Measurements from ENCODE around the gene ATAD3C.
"Not testable (repeated sequence)": the region's sequence is repeated elsewhere in the genome, so short reads cannot be mapped to it uniquely, and the experiment has no call there.

The ATAD3C gene

DNA sequence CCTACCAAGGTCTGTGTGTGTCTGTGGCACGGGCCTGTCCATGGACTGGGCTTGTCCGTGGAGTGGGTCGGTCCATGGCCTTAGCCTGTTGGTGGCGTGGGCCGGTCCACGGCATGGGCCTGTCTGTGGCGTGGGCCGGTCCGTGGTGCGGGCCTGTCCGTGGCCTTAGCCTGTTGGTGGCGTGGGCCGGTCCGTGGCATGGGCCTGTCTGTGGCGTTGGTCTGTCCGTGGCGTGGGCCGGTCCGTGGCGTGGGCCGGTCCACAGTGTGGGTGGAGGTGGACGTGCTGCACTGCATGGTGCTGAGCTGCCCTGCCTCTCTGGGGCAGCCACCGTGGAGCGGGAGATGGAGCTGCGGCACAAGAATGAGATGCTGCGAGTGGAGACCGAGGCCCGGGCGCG is 32.3 kb downstream of the ATAD3C start:
- 97 to 99% methylated on average over 10 to 18 of the region's 30 CpGs for WGBS, 2 experiments (ENCODE audit: insufficient coverage in 2 of 2)
- H3K4me1 ChIP-seq (ENCODE audit: control insufficient read depth, insufficient read depth, low read length, poor library complexity, severe bottlenecking); H3K4me3 ChIP-seq (ENCODE audit: extremely low read depth, insufficient read depth, low read length, poor library complexity, severe bottlenecking); H3K27ac ChIP-seq (ENCODE audit: low read depth, low read length, severe bottlenecking); H3K9me3 ChIP-seq (ENCODE audit: control insufficient read depth, low read length): not testable (repeated sequence)
- H3K36me3 ChIP-seq (ENCODE audit: control insufficient read depth, insufficient read depth, low read length) = peaks cover 67% of the 10 kb centered on the region

DNA sequence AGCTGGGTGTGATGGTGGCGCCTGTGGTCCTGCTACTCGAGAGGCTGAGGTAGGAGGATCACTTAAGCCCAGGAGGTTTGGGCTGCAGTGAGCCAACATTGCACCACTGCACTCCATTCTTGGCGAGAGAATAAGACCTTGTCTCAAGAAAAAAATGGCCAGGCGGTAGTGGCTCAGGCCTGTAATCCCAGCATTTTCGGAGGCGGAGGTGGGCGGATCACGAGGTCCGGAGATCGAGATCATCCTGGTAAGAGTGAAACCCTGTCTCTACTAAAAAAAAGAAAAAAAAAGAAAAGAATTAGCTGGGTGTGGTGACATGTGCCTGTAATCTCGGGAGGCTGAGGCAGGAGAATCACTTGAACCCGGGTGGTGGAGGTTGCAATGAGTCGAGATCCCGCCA is 33.4 kb downstream of the ATAD3C start:
- 97 to 98% methylated on average over 13 to 14 of the region's 14 CpGs for WGBS, 2 experiments (ENCODE audit: insufficient coverage in 2 of 2)
- Histone ChIP-seq H3K27ac (ENCODE audit: low read depth, low read length, severe bottlenecking) (no peak overlapping the region), H3K4me3 (ENCODE audit: extremely low read depth, insufficient read depth, low read length, poor library complexity, severe bottlenecking) (no peak overlapping the region), H3K4me1 (ENCODE audit: control insufficient read depth, insufficient read depth, low read length, poor library complexity, severe bottlenecking) (no peaks in the 10 kb centered on the region), H3K36me3 (ENCODE audit: control insufficient read depth, insufficient read depth, low read length) (peaks cover 67% of the 10 kb centered on the region), H3K9me3 (ENCODE audit: control insufficient read depth, low read length) (no peaks in the 10 kb centered on the region)

DNA sequence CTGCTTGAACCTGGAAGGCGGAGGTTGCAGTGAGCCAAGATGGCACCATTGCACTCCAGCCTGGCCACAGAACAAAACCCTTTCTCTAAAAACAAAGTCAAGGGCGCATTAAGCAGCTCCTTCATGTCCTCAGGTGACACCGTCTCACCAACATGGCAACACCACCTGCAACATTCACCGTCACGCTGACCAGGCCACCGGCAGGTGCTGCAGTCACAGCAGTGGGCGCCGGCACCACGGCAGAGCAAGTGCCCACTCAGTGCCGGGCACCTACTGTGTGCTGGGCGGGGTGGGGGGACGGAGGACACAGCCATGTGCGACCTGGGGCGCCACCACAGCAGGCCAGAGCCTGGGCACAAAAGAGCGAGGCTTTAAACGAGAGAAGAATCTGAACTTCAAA is 34.2 kb downstream of the ATAD3C start:
- 96 to 97% methylated on average over 15 to 16 of the region's 16 CpGs for WGBS, 2 experiments (ENCODE audit: insufficient coverage in 2 of 2)
- Histone ChIP-seq H3K4me1 (ENCODE audit: control insufficient read depth, insufficient read depth, low read length, poor library complexity, severe bottlenecking) (no peaks in the 10 kb centered on the region), H3K36me3 (ENCODE audit: control insufficient read depth, insufficient read depth, low read length) (peaks cover 70% of the 10 kb centered on the region), H3K9me3 (ENCODE audit: control insufficient read depth, low read length) (no peaks in the 10 kb centered on the region), H3K27ac (ENCODE audit: low read depth, low read length, severe bottlenecking) (no peak overlapping the region), H3K4me3 (ENCODE audit: extremely low read depth, insufficient read depth, low read length, poor library complexity, severe bottlenecking) (no peak overlapping the region)

DNA sequence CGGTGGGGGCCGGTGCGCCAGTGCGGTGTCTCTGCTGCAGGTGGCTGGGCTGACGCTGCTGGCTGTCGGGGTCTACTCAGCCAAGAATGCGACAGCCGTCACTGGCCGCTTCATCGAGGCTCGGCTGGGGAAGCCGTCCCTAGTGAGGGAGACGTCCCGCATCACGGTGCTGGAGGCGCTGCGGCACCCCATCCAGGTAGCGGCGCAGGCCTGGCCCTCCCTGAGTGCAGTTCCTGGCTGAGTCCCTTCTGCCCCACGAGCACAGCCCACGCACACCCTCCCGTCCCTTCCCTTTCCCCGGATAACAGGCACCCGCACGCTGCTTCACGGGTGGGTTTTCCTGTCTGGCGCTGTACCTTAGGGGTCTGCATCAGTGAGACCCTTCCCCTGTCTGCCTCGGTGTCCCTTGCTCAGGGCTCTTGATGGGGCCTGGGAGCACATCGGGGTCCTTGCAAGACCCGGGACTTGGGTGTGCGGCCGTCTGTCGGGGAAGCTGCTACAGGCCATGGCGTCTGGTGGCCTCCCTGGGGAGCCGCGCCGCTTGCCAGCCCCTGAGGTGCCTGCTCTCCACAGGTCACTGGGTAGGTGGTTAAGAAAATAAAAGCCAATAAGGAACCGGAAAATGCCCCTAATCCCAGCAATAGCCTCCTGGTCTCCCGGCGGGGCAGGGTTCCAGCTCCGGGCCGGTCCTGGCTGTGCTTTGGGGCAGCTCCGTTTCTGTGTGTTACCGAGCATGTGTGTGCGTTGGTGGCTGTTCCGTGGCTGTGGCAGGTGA is 35.7 kb downstream of the ATAD3C start:
- H3K9me3 ChIP-seq (ENCODE audit: control insufficient read depth, low read length); H3K4me3 ChIP-seq (ENCODE audit: extremely low read depth, insufficient read depth, low read length, poor library complexity, severe bottlenecking); H3K4me1 ChIP-seq (ENCODE audit: control insufficient read depth, insufficient read depth, low read length, poor library complexity, severe bottlenecking); H3K27ac ChIP-seq (ENCODE audit: low read depth, low read length, severe bottlenecking): not testable (repeated sequence)
- WGBS, 2 experiments (ENCODE audit: insufficient coverage in 2 of 2) = 96 to 98% methylated on average over 23 to 31 of the region's 46 CpGs
- peaks cover 72% of the 10 kb centered on the region for H3K36me3 ChIP-seq (ENCODE audit: control insufficient read depth, insufficient read depth, low read length)

DNA sequence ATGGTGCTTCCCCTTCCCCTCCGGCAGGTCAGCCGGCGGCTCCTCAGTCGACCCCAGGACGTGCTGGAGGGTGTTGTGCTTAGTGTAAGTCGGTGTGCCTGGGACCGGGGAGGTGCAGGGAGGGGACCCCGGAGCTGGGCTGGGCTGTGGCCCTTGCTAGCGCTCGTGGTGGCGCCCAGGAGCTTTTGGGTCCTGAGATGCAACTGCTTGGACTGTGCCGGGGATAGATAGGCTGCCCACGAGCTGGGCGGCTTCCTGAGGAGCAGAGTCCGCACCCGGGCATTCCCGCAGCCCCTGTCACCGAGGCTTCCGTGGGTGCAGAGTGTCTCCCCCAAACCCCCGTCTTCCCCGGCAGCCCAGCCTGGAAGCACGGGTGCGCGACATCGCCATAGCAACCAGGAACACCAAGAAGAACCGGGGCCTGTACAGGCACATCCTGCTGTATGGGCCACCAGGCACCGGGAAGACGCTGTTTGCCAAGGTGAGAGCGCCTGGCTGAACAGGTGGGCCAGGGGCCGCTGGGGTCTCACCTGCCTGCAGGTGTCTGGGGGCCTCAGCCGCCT is 36.3 kb downstream of the ATAD3C start:
- not testable (repeated sequence) for H3K27ac ChIP-seq (ENCODE audit: low read depth, low read length, severe bottlenecking); H3K9me3 ChIP-seq (ENCODE audit: control insufficient read depth, low read length); H3K4me1 ChIP-seq (ENCODE audit: control insufficient read depth, insufficient read depth, low read length, poor library complexity, severe bottlenecking); H3K4me3 ChIP-seq (ENCODE audit: extremely low read depth, insufficient read depth, low read length, poor library complexity, severe bottlenecking)
- WGBS, 2 experiments (ENCODE audit: insufficient coverage in 2 of 2) = 97 to 98% methylated on average over 20 to 24 of the region's 31 CpGs
- H3K36me3 ChIP-seq (ENCODE audit: control insufficient read depth, insufficient read depth, low read length) = peaks cover 74% of the 10 kb centered on the region

DNA sequence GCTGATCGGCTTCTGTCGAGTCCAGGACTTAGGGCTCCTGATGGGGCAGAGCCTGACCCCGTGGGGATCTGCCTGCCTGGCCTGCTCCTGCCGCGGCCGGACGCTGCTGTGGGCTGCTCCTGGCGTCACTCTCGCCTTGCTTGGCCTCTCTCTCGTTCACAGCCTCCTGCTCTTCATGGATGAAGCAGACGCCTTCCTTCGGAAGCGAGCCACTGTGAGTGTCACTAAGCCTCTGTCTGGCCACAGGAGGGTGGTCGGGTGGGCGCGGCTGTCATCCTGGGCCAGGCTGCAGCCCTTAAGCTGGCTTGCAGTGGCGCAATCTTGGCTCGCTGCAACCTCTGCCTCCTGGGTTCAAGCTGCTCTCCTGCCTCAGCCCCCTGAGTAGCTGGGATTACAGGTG is 38.2 kb downstream of the ATAD3C start:
- Histone ChIP-seq H3K4me1 (ENCODE audit: control insufficient read depth, insufficient read depth, low read length, poor library complexity, severe bottlenecking) (no peaks in the 10 kb centered on the region), H3K9me3 (ENCODE audit: control insufficient read depth, low read length) (peaks cover 14% of the 10 kb centered on the region), H3K36me3 (ENCODE audit: control insufficient read depth, insufficient read depth, low read length) (peaks cover 85% of the 10 kb centered on the region), H3K4me3 (ENCODE audit: extremely low read depth, insufficient read depth, low read length, poor library complexity, severe bottlenecking) (no peak overlapping the region), H3K27ac (ENCODE audit: low read depth, low read length, severe bottlenecking) (no peak overlapping the region)
- WGBS, 2 experiments (ENCODE audit: insufficient coverage in 2 of 2) = 97 to 98% methylated on average over 16 to 17 of the region's 18 CpGs

DNA sequence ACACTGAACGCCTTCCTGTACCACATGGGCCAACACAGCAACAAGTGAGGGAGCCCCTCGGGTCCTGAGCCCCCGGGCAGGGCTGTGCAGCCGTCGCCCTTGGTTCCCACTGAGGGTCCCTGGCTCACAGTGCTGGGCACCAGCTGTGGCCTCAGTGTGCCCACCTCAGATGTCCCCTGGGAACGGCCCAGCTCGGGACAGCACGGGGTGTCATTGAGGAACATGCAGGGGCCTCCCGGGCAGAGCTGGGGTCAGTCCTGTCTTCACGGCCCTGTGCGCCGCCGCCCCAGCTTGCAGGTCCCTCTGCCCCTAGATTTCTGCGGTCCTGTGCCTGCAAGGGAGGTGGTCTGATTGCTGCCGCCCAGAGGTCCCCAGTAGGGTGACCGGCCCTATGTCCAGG is 39.7 kb downstream of the ATAD3C start:
- 97 to 99% methylated on average over 14 to 15 of the region's 16 CpGs for WGBS, 2 experiments (ENCODE audit: insufficient coverage in 2 of 2)
- Histone ChIP-seq H3K4me3 (ENCODE audit: extremely low read depth, insufficient read depth, low read length, poor library complexity, severe bottlenecking) (no peak overlapping the region), H3K27ac (ENCODE audit: low read depth, low read length, severe bottlenecking) (no peak overlapping the region), H3K4me1 (ENCODE audit: control insufficient read depth, insufficient read depth, low read length, poor library complexity, severe bottlenecking) (no peaks in the 10 kb centered on the region), H3K9me3 (ENCODE audit: control insufficient read depth, low read length) (peaks cover 14% of the 10 kb centered on the region), H3K36me3 (ENCODE audit: control insufficient read depth, insufficient read depth, low read length) (peaks cover 83% of the 10 kb centered on the region)

DNA sequence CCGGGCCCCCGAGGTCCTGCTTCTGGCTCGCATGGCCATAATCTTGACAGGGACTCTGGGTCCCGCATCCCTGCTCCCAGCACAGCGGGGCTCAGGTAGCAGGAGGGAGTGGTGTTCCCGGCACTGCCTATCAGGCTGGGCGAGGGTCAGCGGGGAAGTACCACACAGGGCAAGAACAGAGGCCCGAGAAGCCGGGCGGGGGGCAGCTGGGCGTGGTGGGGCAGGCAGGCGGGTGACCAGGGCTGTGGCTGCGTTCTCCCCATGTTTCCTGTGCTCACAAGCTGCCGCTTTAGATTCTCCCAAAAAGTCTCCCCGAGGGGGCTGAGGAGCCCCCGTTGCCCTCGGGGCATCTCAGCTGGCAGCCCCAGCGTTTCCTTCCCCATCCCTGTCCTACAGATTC is 40.4 kb downstream of the ATAD3C start:
- peaks cover 80% of the 10 kb centered on the region for H3K36me3 ChIP-seq (ENCODE audit: control insufficient read depth, insufficient read depth, low read length)
- no peak overlapping the region for H3K27ac ChIP-seq (ENCODE audit: low read depth, low read length, severe bottlenecking)
- H3K4me1 ChIP-seq (ENCODE audit: control insufficient read depth, insufficient read depth, low read length, poor library complexity, severe bottlenecking) = no peaks in the 10 kb centered on the region
- H3K9me3 ChIP-seq (ENCODE audit: control insufficient read depth, low read length) = peaks cover 14% of the 10 kb centered on the region
- WGBS, 2 experiments (ENCODE audit: insufficient coverage in 2 of 2) = 95 to 97% methylated on average over 19 of the region's 19 CpGs
- H3K4me3 ChIP-seq (ENCODE audit: extremely low read depth, insufficient read depth, low read length, poor library complexity, severe bottlenecking) = no peak overlapping the region

DNA sequence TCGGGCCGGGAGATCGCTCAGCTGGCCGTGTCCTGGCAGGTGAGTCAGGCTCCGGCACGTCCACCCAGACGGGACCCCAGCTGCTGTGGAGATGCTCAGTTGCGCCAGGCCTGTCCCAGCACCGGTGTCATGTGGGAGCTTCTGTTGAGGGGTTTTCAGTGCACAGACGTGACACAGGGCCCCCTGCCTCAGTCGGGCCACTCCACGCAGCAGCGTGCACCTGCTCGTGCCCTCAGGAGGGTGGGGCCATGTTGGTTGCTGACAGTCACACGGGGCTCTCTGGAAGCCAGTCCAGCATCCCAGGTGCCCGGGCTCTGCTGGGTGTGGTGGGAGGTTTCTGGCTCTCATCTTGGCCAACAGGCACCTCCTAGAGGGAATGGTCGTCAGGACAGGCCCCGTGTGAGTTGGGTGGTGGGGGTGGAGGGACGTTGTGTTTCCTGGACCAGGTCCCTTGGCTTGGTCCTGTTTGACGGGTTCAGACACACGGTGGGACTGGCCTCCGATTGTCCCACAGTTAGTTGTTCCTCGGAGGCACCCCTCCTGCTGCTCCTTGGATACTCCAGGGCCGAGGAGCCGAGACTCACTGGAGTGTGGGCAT is 41.2 kb downstream of the ATAD3C start:
- H3K36me3 ChIP-seq (ENCODE audit: control insufficient read depth, insufficient read depth, low read length) = peaks cover 81% of the 10 kb centered on the region

DNA sequence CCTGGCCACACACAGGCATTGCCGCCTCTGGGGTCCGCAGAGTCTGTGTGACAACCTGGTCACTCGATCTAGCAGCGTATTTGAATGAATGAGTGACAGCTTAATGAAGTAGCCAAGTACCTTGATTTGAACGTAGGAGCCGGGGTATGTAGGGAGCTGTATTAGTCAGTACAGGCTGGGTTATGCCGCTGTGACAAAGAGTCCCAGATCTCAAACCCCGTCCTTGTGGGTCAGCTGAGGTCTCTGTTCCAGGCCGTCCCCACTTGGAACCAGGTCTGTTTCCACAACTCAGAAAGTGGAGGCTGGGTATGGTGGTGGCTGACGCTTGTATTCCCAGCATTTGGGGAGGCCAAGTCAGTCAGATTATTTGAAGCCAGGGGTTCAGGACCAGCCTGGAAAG is 42.1 kb downstream of the ATAD3C start:
- Histone ChIP-seq H3K27ac (ENCODE audit: low read depth, low read length, severe bottlenecking) (no peak overlapping the region), H3K9me3 (ENCODE audit: control insufficient read depth, low read length) (peaks cover 14% of the 10 kb centered on the region), H3K36me3 (ENCODE audit: control insufficient read depth, insufficient read depth, low read length) (peaks cover 81% of the 10 kb centered on the region), H3K4me3 (ENCODE audit: extremely low read depth, insufficient read depth, low read length, poor library complexity, severe bottlenecking) (no peak overlapping the region), H3K4me1 (ENCODE audit: control insufficient read depth, insufficient read depth, low read length, poor library complexity, severe bottlenecking) (no peaks in the 10 kb centered on the region)
- WGBS, 2 experiments (ENCODE audit: insufficient coverage in 2 of 2) = 95% methylated on average over 8 to 10 of the region's 10 CpGs

More for the DNA sequence above, 41.2 kb downstream of the ATAD3C start:
- Histone ChIP-seq H3K4me3 (ENCODE audit: extremely low read depth, insufficient read depth, low read length, poor library complexity, severe bottlenecking) (no peak overlapping the region), H3K9me3 (ENCODE audit: control insufficient read depth, low read length) (peaks cover 14% of the 10 kb centered on the region), H3K27ac (ENCODE audit: low read depth, low read length, severe bottlenecking) (no peak overlapping the region), H3K4me1 (ENCODE audit: control insufficient read depth, insufficient read depth, low read length, poor library complexity, severe bottlenecking) (no peaks in the 10 kb centered on the region)
- WGBS, 2 experiments (ENCODE audit: insufficient coverage in 2 of 2) = 94 to 95% methylated on average over 14 to 17 of the region's 25 CpGs

DNA sequence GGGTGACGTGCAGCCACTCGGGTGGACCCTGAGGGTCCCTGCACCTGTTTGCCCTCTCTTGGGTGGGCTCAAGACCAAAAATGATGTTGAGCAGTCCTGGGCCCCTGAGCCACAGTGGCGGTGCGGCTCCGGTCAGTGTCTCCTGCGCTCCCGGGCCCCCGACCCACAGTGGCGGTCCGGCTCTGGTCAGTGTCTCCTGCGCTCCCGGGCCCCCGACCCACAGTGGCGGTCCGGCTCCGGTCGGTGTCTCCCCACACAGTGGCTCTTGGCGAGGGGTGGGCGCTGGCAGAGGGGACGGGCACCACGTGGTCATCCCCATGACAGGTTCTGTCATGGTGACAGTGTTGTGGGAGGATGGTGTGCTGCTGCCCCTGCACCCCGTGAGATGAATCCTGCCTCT is 44.8 kb downstream of the ATAD3C start:
- not testable (repeated sequence) for H3K4me3 ChIP-seq (ENCODE audit: extremely low read depth, insufficient read depth, low read length, poor library complexity, severe bottlenecking); H3K4me1 ChIP-seq (ENCODE audit: control insufficient read depth, insufficient read depth, low read length, poor library complexity, severe bottlenecking); H3K27ac ChIP-seq (ENCODE audit: low read depth, low read length, severe bottlenecking)
- 93 to 97% methylated on average over 5 to 9 of the region's 22 CpGs for WGBS, 2 experiments (ENCODE audit: insufficient coverage in 2 of 2)
- Histone ChIP-seq H3K36me3 (ENCODE audit: control insufficient read depth, insufficient read depth, low read length) (peaks cover 57% of the 10 kb centered on the region), H3K9me3 (ENCODE audit: control insufficient read depth, low read length) (peaks cover 14% of the 10 kb centered on the region)
